K562 (cell line): ENCODE measurements around the gene PIEZO2. TPM values are rescaled to one million over a fixed set of nuclear protein-coding genes. Genes with fewer than 3 reads are reported as not detected.

Experiments
- ATAC-seq: fragments of 200-7000 bp; cut with Tn5 transposase; 3 replicates; pipeline ENCODE4 v1.9.1; 2020; ENCODE audit warnings: moderate library complexity
- BruUV-seq: library from RNA; stranded (reverse); fragments of 400-500 nt; replicated peaks from 2 replicates; lab custom pipeline; 2021; lab: Mats Ljungman, UMichigan
- CTCF ChIA-PET: fragments of 300-600 bp; formaldehyde crosslinking; extraction: SDS; loops from one replicate; lab custom pipeline; 2021; ENCODE audit warnings: low intra/inter-chr PET ratio; lab: Yijun Ruan, JAX
- POLR2A ChIA-PET: fragments of 300-600, 350-650 bp; sonication (Branson Sonifier 250); formaldehyde crosslinking; extraction: SDS; loops from one replicate; lab custom pipeline; 2021; ENCODE audit warnings: antibody characterized with exemption, inconsistent platforms; lab: Yijun Ruan, JAX
- DNase-seq, 4 experiments: peaks; one replicate each; pipeline versions ENCODE4 v3.0.0 to v3.0.0-alpha.2; 2011 to 2018; ENCODE audit warnings: low spot score in 3 of 4, mixed read lengths in 3 of 4; ENCODE audit errors: extremely low read depth in 1 of 4
- FAIRE-seq: peaks from 2 replicates; lab custom pipeline; 2011; peaks lifted over from hg19 to GRCh38; lab: Jason Lieb, UNC
- H2AFZ ChIP-seq: 2 replicates; pipeline ENCODE4 v1.6.0; 2011; ENCODE audit warnings: low read depth, low read length, control low read depth, inconsistent platforms
- H3K27ac ChIP-seq: fragments of 200-600 bp; 3 replicates; pipeline ENCODE4 v1.8.0; 2011; ENCODE audit warnings: low read depth, mild to moderate bottlenecking, control low read depth, inconsistent platforms, low read length, moderate library complexity, mixed read lengths; ENCODE audit errors: extremely low read depth
- H3K27me3 ChIP-seq, 2 experiments: fragments of 300-600 bp in 1 of 2; 2 replicates in 1 of 2; 3 replicates in 1 of 2; pipeline versions ENCODE4 v1.6.0 to v1.8.0; 2011; ENCODE audit warnings: inconsistent platforms in 2 of 2, low read length in 2 of 2, mild to moderate bottlenecking in 1 of 2, mixed read lengths in 1 of 2, moderate library complexity in 1 of 2; ENCODE audit not compliant: control insufficient read depth in 2 of 2, insufficient read depth in 2 of 2
- H3K36me3 ChIP-seq: fragments of 300-600 bp; 3 replicates; pipeline ENCODE4 v1.8.0; 2011; ENCODE audit warnings: mild to moderate bottlenecking, low read length, inconsistent platforms; ENCODE audit not compliant: control insufficient read depth, insufficient read depth
- H3K4me1 ChIP-seq, 2 experiments: fragments of 200-600 bp in 1 of 2; replicated peaks in 1 of 2; 2 replicates in 1 of 2; 3 replicates in 1 of 2; pipeline versions ENCODE4 v1.5.1 to v1.8.0; 2011; ENCODE audit warnings: inconsistent platforms in 2 of 2, low read length in 2 of 2, mild to moderate bottlenecking in 1 of 2, mixed read lengths in 1 of 2, moderate library complexity in 1 of 2; ENCODE audit not compliant: control insufficient read depth in 2 of 2, insufficient read depth in 2 of 2
- H3K4me2 ChIP-seq: 2 replicates; pipeline ENCODE4 v1.6.1; 2011; ENCODE audit warnings: low read length, control low read depth, inconsistent platforms, mixed read lengths; ENCODE audit not compliant: insufficient read depth
- H3K4me3 ChIP-seq: fragments of 200-600 bp; sonication (generic), shearing (Covaris generic); 2 replicates; pipeline ENCODE4 v1.5.1; 2016; ENCODE audit warnings: control low read depth, inconsistent platforms
- H3K79me2 ChIP-seq: fragments of 200-600 bp; 3 replicates; pipeline ENCODE4 v1.8.0; 2011; ENCODE audit warnings: low read length, inconsistent platforms; ENCODE audit not compliant: control insufficient read depth, insufficient read depth
- H3K9ac ChIP-seq, 2 experiments: 2 replicates each; pipeline versions ENCODE4 v1.6.0 to v1.6.1; 2011; ENCODE audit warnings: low read depth in 2 of 2, low read length in 2 of 2, control low read depth in 1 of 2, inconsistent platforms in 1 of 2, mild to moderate bottlenecking in 1 of 2, mixed read lengths in 1 of 2; ENCODE audit not compliant: insufficient read depth in 1 of 2
- H3K9me1 ChIP-seq: one replicate; pipeline ENCODE4 v1.6.0; 2011; ENCODE audit warnings: inconsistent platforms, mild to moderate bottlenecking, low read length, moderate library complexity; ENCODE audit not compliant: control insufficient read depth, insufficient read depth
- H3K9me3 ChIP-seq: replicated peaks from 2 replicates; pipeline ENCODE4 v1.5.1; 2011; ENCODE audit warnings: low read depth, low read length, inconsistent platforms; ENCODE audit not compliant: control insufficient read depth, insufficient read depth
- H4K20me1 ChIP-seq: replicated peaks from 2 replicates; pipeline ENCODE4 v1.6.1; 2011; ENCODE audit warnings: low read length, inconsistent platforms, mixed read lengths; ENCODE audit not compliant: control insufficient read depth, insufficient read depth
- CTCF ChIP-seq, 3 experiments: IDR thresholded peaks in 2 of 3; conservative IDR thresholded peaks in 1 of 3; 2 replicates each; pipeline ENCODE4 v1.5.1; 2011 to 2012; ENCODE audit warnings: low read length in 3 of 3, mild to moderate bottlenecking in 3 of 3, control low read depth in 2 of 3, improper control_type of control experiment in 1 of 3, inconsistent platforms in 1 of 3, low read depth in 1 of 3, mixed read lengths in 1 of 3, moderate library complexity in 1 of 3; ENCODE audit not compliant: insufficient read depth in 2 of 3
- EWSR1 ChIP-seq: fragments of 450-650 bp; IDR thresholded peaks from 2 replicates; pipeline ENCODE4 v1.6.1; 2018; ENCODE audit warnings: borderline replicate concordance, mild to moderate bottlenecking, low read depth, moderate library complexity; ENCODE audit not compliant: partially characterized antibody
- FOXO4 ChIP-seq: fragments of 450-650 bp; formaldehyde crosslinking; IDR thresholded peaks from 2 replicates; pipeline ENCODE4 v1.4.0; 2020; ENCODE audit warnings: mild to moderate bottlenecking, moderate library complexity
- GATAD2A ChIP-seq: fragments of 450-650 bp; IDR thresholded peaks from 2 replicates; pipeline ENCODE4 v1.6.1; 2017
- HOXB6 ChIP-seq: fragments of 250-450 bp; sonication (Bioruptor Pico); IDR thresholded peaks from 2 replicates; pipeline ENCODE4 v1.5.1; 2022; ENCODE audit warnings: mild to moderate bottlenecking, borderline replicate concordance
- NELFE ChIP-seq: IDR thresholded peaks from 2 replicates; pipeline ENCODE4 v1.6.1; 2011; ENCODE audit warnings: mild to moderate bottlenecking; ENCODE audit not compliant: insufficient read depth, insufficient read length
- PHF8 ChIP-seq: fragments of 200-600 bp; sonication (generic); IDR thresholded peaks from 2 replicates; pipeline ENCODE4 v1.6.1; 2012; ENCODE audit warnings: mixed run types, mild to moderate bottlenecking, inconsistent platforms, low read length, moderate library complexity, borderline replicate concordance
- POLR3G ChIP-seq: IDR thresholded peaks from 2 replicates; pipeline ENCODE4 v1.6.1; 2011; ENCODE audit not compliant: insufficient read length, insufficient replicate concordance; ENCODE audit errors: extremely low read depth
- SAP30 ChIP-seq: fragments of 200-600 bp; sonication (generic); IDR thresholded peaks from 2 replicates; pipeline ENCODE4 v1.6.1; 2012; ENCODE audit warnings: borderline replicate concordance, low read depth, mild to moderate bottlenecking, moderate library complexity, low read length, control low read depth, inconsistent platforms; ENCODE audit not compliant: insufficient read depth, poor library complexity, severe bottlenecking
- SMAD2 ChIP-seq: fragments of 150-350 bp; IDR thresholded peaks from 2 replicates; pipeline ENCODE4 v1.6.1; 2014; ENCODE audit warnings: low read depth, mild to moderate bottlenecking, low read length
- TCF7 ChIP-seq: sonication (generic); IDR thresholded peaks from 2 replicates; pipeline ENCODE4 v1.6.1; 2016; ENCODE audit warnings: antibody characterized with exemption, borderline replicate concordance
- TFAM ChIP-seq: fragments of 250-450 bp; sonication (Bioruptor Pico); conservative IDR thresholded peaks from 2 replicates; pipeline ENCODE4 v1.5.0; 2021; ENCODE audit warnings: mild to moderate bottlenecking, moderate library complexity
- THRB ChIP-seq: fragments of 450-650 bp; formaldehyde crosslinking; conservative IDR thresholded peaks from 2 replicates; pipeline ENCODE4 v1.4.0; 2022; ENCODE audit warnings: mild to moderate bottlenecking, missing genetic modification characterization
- XRCC4 ChIP-seq: IDR thresholded peaks from one replicate; pipeline ENCODE4 v1.6.1; 2011; ENCODE audit not compliant: insufficient read depth, insufficient read length; ENCODE audit errors: extremely low read depth
- ZNF639 ChIP-seq, 2 experiments: fragments of 200-800 bp in 1 of 2; sonication (Bioruptor generic) in 1 of 2; sonication (generic) in 1 of 2; formaldehyde crosslinking in 1 of 2; IDR thresholded peaks in 1 of 2; conservative IDR thresholded peaks in 1 of 2; 2 replicates each; pipeline versions ENCODE4 v1.5.0 to v1.6.1; 2016 to 2020; ENCODE audit warnings: missing compliant biosample characterization in 1 of 2, missing genetic modification characterization in 1 of 2, missing genetic modification reagents in 1 of 2
- WGBS: fragments of 100-300 bp; shearing (Covaris generic); methylation state at CpG from one replicate; pipeline ENCODE4 v1.1.6; 2016; ENCODE audit warnings: low coverage, mixed read lengths; ENCODE audit not compliant: insufficient coverage; ENCODE audit errors: missing lambda C conversion rate; 5-methylcytosine and 5-hydroxymethylcytosine counted together
- in situ Hi-C: fragments of 300-500 bp; cut with MboI; formaldehyde crosslinking; loops from 4 replicates; pipeline ENCODE4 v1.15.0; 2018; ENCODE audit warnings: inconsistent platforms, mixed read lengths
- intact Hi-C: fragments of 100-400 bp; cut with micrococcal nuclease; formaldehyde crosslinking; loops from 2 replicates; pipeline ENCODE4 v1.14.2; 2022
- polyA plus RNA-seq, 8 experiments: library from polyadenylated mRNA; depleted of rRNA in 4 of 8; stranded (reverse) in 5 of 8; unstranded in 3 of 8; fragments of >200 nt; fragmentation: Nextera tagmentation in 2 of 8; fragmentation: Illumina TruSeq in 1 of 8; extraction: Ambion mirVana in 2 of 8; extraction: Trizol in 1 of 8; gene quantifications; 2 replicates each; pipeline versions ENCODE4 v1.2.1 to v1.2.3, GENCODE V29; 2011 to 2014; ENCODE audit warnings: inconsistent platforms in 1 of 8, missing spikeins in 1 of 8
- total RNA-seq, 7 experiments: library from RNA; depleted of rRNA in 6 of 7; stranded (reverse); fragments of >200 nt in 6 of 7; fragmentation: Illumina TruSeq in 2 of 7; extraction: Trizol in 2 of 7; gene quantifications; 2 replicates each; pipeline versions ENCODE4 v1.2.1 to v1.2.3, GENCODE V29; 2011 to 2021; ENCODE audit warnings: low replicate concordance in 1 of 7

The PIEZO2 gene
- total and polyA plus RNA-seq, 9 of the 15 experiments (the other 6 are each of a cell fraction or from before 2014, with no cell fraction given) = 0.54 to 4.1 (median 2.0) TPM

- Histone ChIP-seq H4K20me1 (no peaks in the 10 kb centered on the region), H3K9me1 (no peaks in the 10 kb centered on the region), H3K27ac (no peak overlapping the region), H3K4me1 (0 out of 5 replicates have a peak, but pooled peaks cover 0 to 2% of the 10 kb centered on the region in 2 experiments), H2AFZ (no peak overlapping the region), H3K4me3 (no peak overlapping the region), H3K36me3 (no peaks in the 10 kb centered on the region), H3K9me3 (no peaks in the 10 kb centered on the region), H3K9ac (no peak overlapping the region), H3K79me2 (no peaks in the 10 kb centered on the region), H3K27me3 (peaks cover 29 to 35% of the 10 kb centered on the region in 2 experiments), H3K4me2 (no peak overlapping the region)
- FAIRE-seq (no peak), ATAC-seq (no peak), DNase-seq (no peak)
- in situ Hi-C loops = no loop called here
- no TSS peak for BruUV-seq
- 0% methylated on average over 9 of the region's 9 CpGs for WGBS
- intact Hi-C loops = no loop called here
- ChIA-PET CTCF (interaction anchor here (1.3 kb wide), 1 partner anchor 155 kb away, joined by 3 read pairs; no protein-coding TSS in a partner anchor), POLR2A (no interaction called here)
- TF ChIP-seq HOXB6 (CRISPR knock-in tag) (no peak), XRCC4 (no peak), THRB (no peak), GATAD2A (no peak), POLR3G (no peak), EWSR1 (no peak), FOXO4 (CRISPR knock-in tag) (no peak), SMAD2 (no peak), ZNF639 (CRISPR knock-in tag; conservative IDR thresholded peaks at IDR 0.05 in 1 of 2, IDR thresholded peaks at IDR 0.05 in 1 of 2) (no peak), TCF7 (no peak), PHF8 (no peak), NELFE (no peak), CTCF (IDR thresholded peaks at IDR 0.05 in 2 of 3, conservative IDR thresholded peaks at IDR 0.05 in 1 of 3; ENCODE audit: insufficient read depth in 2 of 3, low read depth in 1 of 3, low read length in 3 of 3) (no peak), SAP30 (no peak), TFAM (no peak)
Observed at GRCh38 chr18:10715791-10716190, 433.6 kb downstream of the PIEZO2 start.
